ENCODE measurements around the gene ADCY5.

ADCY5 gene

GRCh38 chr3:123388811-123389627, 59.9 kb downstream of the ADCY5 start:
- Histone ChIP-seq H3K27ac (ENCODE audit: extremely low read depth, low read depth, low read length) (no peak overlapping the region), H3K4me1 (ENCODE audit: control insufficient read depth, insufficient read depth, low read length) (no peaks in the 10 kb centered on the region), H3K9me3 (ENCODE audit: control insufficient read depth, insufficient read depth, low read depth, low read length) (no peaks in the 10 kb centered on the region), H3K4me3 (ENCODE audit: low read depth, low read length) (no peak overlapping the region), H3K36me3 (ENCODE audit: control insufficient read depth in 2 of 2, insufficient read depth in 1 of 2, low read length in 2 of 2) (no peaks in the 10 kb centered on the region)
- ChIA-PET POLR2A (interaction anchor here (0.6 kb wide), 1 partner anchor 23 kb away, joined by 3 read pairs; no protein-coding TSS in a partner anchor), CTCF (no interaction called here)
- TF ChIP-seq KLF9 (tag by site-specific recombination; IDR thresholded peaks at IDR 0.05; ENCODE audit: low read depth): no peak
- TF ChIP-seq, protein P1, sequence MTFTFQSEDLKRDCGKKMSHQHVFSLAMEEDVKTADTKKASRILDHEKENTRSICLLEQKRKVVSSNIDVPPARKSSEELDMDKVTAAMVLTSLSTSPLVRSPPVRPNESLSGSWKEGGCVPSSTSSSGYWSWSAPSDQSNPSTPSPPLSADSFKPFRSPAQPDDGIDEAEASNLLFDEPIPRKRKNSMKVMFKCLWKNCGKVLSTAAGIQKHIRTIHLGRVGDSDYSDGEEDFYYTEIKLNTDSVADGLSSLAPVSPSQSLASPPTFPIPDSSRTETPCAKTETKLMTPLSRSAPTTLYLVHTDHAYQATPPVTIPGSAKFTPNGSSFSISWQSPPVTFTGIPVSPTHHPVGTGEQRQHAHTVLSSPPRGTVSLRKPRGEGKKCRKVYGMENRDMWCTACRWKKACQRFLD (tag by site-specific recombination; IDR thresholded peaks at IDR 0.05): no peak
- no peak for TF ChIP-seq ZNF501 (tag by site-specific recombination; IDR thresholded peaks at IDR 0.05)
- TF ChIP-seq ZNF621 (tag by site-specific recombination; IDR thresholded peaks at IDR 0.05): no peak
- TF ChIP-seq PRDM1 (tag by site-specific recombination; IDR thresholded peaks at IDR 0.05): no peak
- no peak for TF ChIP-seq ZNF701 (tag by site-specific recombination; IDR thresholded peaks at IDR 0.05)
- TF ChIP-seq REPIN1 (tag by site-specific recombination; IDR thresholded peaks at IDR 0.05; ENCODE audit: low read depth): no peak
- TF ChIP-seq, protein P2, sequence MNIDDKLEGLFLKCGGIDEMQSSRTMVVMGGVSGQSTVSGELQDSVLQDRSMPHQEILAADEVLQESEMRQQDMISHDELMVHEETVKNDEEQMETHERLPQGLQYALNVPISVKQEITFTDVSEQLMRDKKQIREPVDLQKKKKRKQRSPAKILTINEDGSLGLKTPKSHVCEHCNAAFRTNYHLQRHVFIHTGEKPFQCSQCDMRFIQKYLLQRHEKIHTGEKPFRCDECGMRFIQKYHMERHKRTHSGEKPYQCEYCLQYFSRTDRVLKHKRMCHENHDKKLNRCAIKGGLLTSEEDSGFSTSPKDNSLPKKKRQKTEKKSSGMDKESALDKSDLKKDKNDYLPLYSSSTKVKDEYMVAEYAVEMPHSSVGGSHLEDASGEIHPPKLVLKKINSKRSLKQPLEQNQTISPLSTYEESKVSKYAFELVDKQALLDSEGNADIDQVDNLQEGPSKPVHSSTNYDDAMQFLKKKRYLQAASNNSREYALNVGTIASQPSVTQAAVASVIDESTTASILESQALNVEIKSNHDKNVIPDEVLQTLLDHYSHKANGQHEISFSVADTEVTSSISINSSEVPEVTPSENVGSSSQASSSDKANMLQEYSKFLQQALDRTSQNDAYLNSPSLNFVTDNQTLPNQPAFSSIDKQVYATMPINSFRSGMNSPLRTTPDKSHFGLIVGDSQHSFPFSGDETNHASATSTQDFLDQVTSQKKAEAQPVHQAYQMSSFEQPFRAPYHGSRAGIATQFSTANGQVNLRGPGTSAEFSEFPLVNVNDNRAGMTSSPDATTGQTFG (tag by site-specific recombination; IDR thresholded peaks at IDR 0.05; ENCODE audit: borderline replicate concordance): no peak
- no peak for TF ChIP-seq HIC1 (tag by site-specific recombination; IDR thresholded peaks at IDR 0.05)
- TF ChIP-seq PRDM2 (tag by site-specific recombination; IDR thresholded peaks at IDR 0.05; ENCODE audit: borderline replicate concordance): no peak

GRCh38 chr3:123388042-123388441, 60.8 kb downstream of the ADCY5 start:
- ChIA-PET CTCF (no interaction called here), POLR2A (no interaction called here)
- no peak overlapping the region for H3K27ac ChIP-seq (ENCODE audit: extremely low read depth, low read depth, low read length)
- no peak for TF ChIP-seq ZNF16 (tag by site-specific recombination; IDR thresholded peaks at IDR 0.05; ENCODE audit: low read depth)
- no peaks in the 10 kb centered on the region for H3K9me3 ChIP-seq (ENCODE audit: control insufficient read depth, insufficient read depth, low read depth, low read length)
- H3K4me1 ChIP-seq (ENCODE audit: control insufficient read depth, insufficient read depth, low read length): no peaks in the 10 kb centered on the region
- no peaks in the 10 kb centered on the region for H3K36me3 ChIP-seq (ENCODE audit: control insufficient read depth in 2 of 2, insufficient read depth in 1 of 2, low read length in 2 of 2)
- no peak overlapping the region for H3K4me3 ChIP-seq (ENCODE audit: low read depth, low read length)
